Measurements from ENCODE around the gene LAMA4. TPM values are rescaled to one million over a fixed set of nuclear protein-coding genes. Genes with fewer than 3 reads are reported as not detected.

The LAMA4 gene
- total RNA-seq, 1 experiment from 2014 or later = 58.3 TPM

GRCh38 chr6:112196306-112196705, 58.1 kb downstream of the LAMA4 start:
- H4K20me1 ChIP-seq (ENCODE audit: insufficient read depth) = no peaks in the 10 kb centered on the region
- H3K4me2 ChIP-seq = no peak overlapping the region
- POLR2A ChIA-PET (ENCODE audit: unreplicated experiment) = no interaction called here
- peaks cover 86% of the 10 kb centered on the region for H3K36me3 ChIP-seq (ENCODE audit: low read depth)
- BruUV-seq (replicated peaks) = no TSS peak
- H3K27ac ChIP-seq = no peak overlapping the region
- H3K4me3 ChIP-seq = no peak overlapping the region
- no peaks in the 10 kb centered on the region for H3K9me2 ChIP-seq (ENCODE audit: insufficient read depth)
- intact Hi-C loops (cut with micrococcal nuclease; ENCODE audit: unreplicated experiment) = no loop called here
- H3K79me2 ChIP-seq (ENCODE audit: low read depth) = peaks cover 33% of the 10 kb centered on the region
- H3K27me3 ChIP-seq (ENCODE audit: insufficient read depth, low read depth) = no peaks in the 10 kb centered on the region
- H3F3A ChIP-seq (ENCODE audit: insufficient read depth, low read depth) = peaks cover 10% of the 10 kb centered on the region; the same call in 1 of the 2 replicates
- H3K9me3 ChIP-seq (ENCODE audit: insufficient read depth, low read depth) = no peaks in the 10 kb centered on the region
- TF ChIP-seq EZH2 (IDR thresholded peaks at IDR 0.05; ENCODE audit: low read depth) = no peak
- no peak for TF ChIP-seq CTCF (conservative IDR thresholded peaks at IDR 0.05)
- peaks cover 5% of the 10 kb centered on the region for H3K4me1 ChIP-seq (replicated peaks; ENCODE audit: insufficient read depth)
- CTCF ChIA-PET = no interaction called here
- peak in 1 of 2 experiments; percentile 20 for DNase-seq
- no peak overlapping the region for H2AFZ ChIP-seq

GRCh38 chr6:112195166-112195565, 59.2 kb downstream of the LAMA4 start:
- Histone ChIP-seq H3F3A (ENCODE audit: insufficient read depth, low read depth) (peaks cover 10% of the 10 kb centered on the region; the same call in 1 of the 2 replicates), H3K79me2 (ENCODE audit: low read depth) (peaks cover 31% of the 10 kb centered on the region), H3K27me3 (ENCODE audit: insufficient read depth, low read depth) (no peaks in the 10 kb centered on the region), H3K9me3 (ENCODE audit: insufficient read depth, low read depth) (no peaks in the 10 kb centered on the region), H3K4me3 (no peak overlapping the region), H2AFZ (no peak overlapping the region), H3K9me2 (ENCODE audit: insufficient read depth) (no peaks in the 10 kb centered on the region), H3K4me1 (replicated peaks; ENCODE audit: insufficient read depth) (no peaks in the 10 kb centered on the region), H3K36me3 (ENCODE audit: low read depth) (peaks cover 89% of the 10 kb centered on the region), H3K4me2 (no peak overlapping the region), H4K20me1 (ENCODE audit: insufficient read depth) (no peaks in the 10 kb centered on the region), H3K27ac (no peak overlapping the region)
- ChIA-PET POLR2A (ENCODE audit: unreplicated experiment) (interaction anchor here (0.7 kb wide), 1 partner anchor 10 kb away, joined by 4 read pairs; no protein-coding TSS in a partner anchor), CTCF (no interaction called here)
- intact Hi-C loops (cut with micrococcal nuclease; ENCODE audit: unreplicated experiment) = no loop called here
- peak in 1 of 2 experiments; percentile 13 for DNase-seq
- BruUV-seq (replicated peaks) = no TSS peak
- TF ChIP-seq EZH2 (IDR thresholded peaks at IDR 0.05; ENCODE audit: low read depth) (no peak), CTCF (conservative IDR thresholded peaks at IDR 0.05) (no peak)

- H3K36me3 ChIP-seq (ENCODE audit: low read depth) = peaks cover 89% of the 10 kb centered on the region
- POLR2A ChIA-PET (ENCODE audit: unreplicated experiment) = no interaction called here
- H3K4me3 ChIP-seq = no peak overlapping the region
- no peak overlapping the region for H3K4me2 ChIP-seq
- no peaks in the 10 kb centered on the region for H3K9me2 ChIP-seq (ENCODE audit: insufficient read depth)
- H3K4me1 ChIP-seq (replicated peaks; ENCODE audit: insufficient read depth) = no peaks in the 10 kb centered on the region
- CTCF ChIA-PET = no interaction called here
- H3F3A ChIP-seq (ENCODE audit: insufficient read depth, low read depth) = peaks cover 10% of the 10 kb centered on the region; the same call in 1 of the 2 replicates
- TF ChIP-seq CTCF (conservative IDR thresholded peaks at IDR 0.05) (no peak), EZH2 (IDR thresholded peaks at IDR 0.05; ENCODE audit: low read depth) (no peak)
- no peak overlapping the region for H3K27ac ChIP-seq
- H3K9me3 ChIP-seq (ENCODE audit: insufficient read depth, low read depth) = no peaks in the 10 kb centered on the region
- H3K79me2 ChIP-seq (ENCODE audit: low read depth) = peaks cover 26% of the 10 kb centered on the region
- DNase-seq = no peak
- no peaks in the 10 kb centered on the region for H4K20me1 ChIP-seq (ENCODE audit: insufficient read depth)
- H3K27me3 ChIP-seq (ENCODE audit: insufficient read depth, low read depth) = no peaks in the 10 kb centered on the region
- intact Hi-C loops (cut with micrococcal nuclease; ENCODE audit: unreplicated experiment) = no loop called here
- BruUV-seq (replicated peaks) = no TSS peak
- no peak overlapping the region for H2AFZ ChIP-seq
Measured at GRCh38 chr6:112194511-112194910, 59.9 kb downstream of the LAMA4 start.

All from PC-9 (cell line).